ENCODE results near the gene STIM2. TPM values are rescaled to one million over a fixed set of nuclear protein-coding genes. Genes with fewer than 3 reads are reported as not detected.

The STIM2 gene
- 10.7 and 18.3 TPM in 2 replicates for total RNA-seq

GRCh38 chr4:26860157-26860921 is at the start of gene STIM2:
Gene STIM2 (plus strand): TSS chr4:26860841.

All from bladder microvascular endothelial cell (primary cell).